OCI-LY3 (cell line): ENCODE results near the gene SPATS2.

Experiments
- H2AFZ ChIP-seq: fragments of 200-600, 300-600 bp; shearing (Covaris generic); 2 replicates; pipeline ENCODE4 v1.6.0; 2014; ENCODE audit warnings: antibody characterized with exemption, low read depth, low read length
- H3K27ac ChIP-seq: fragments of 200-600, 300-600 bp; sonication (generic); 2 replicates; pipeline ENCODE4 v1.5.1; 2014; ENCODE audit warnings: mild to moderate bottlenecking, low read length, moderate library complexity, mixed read lengths
- H3K27me3 ChIP-seq: fragments of 200-600, 300-600 bp; sonication (generic); 2 replicates; pipeline ENCODE4 v1.6.1; 2014; ENCODE audit warnings: low read depth, low read length, mixed read lengths
- H3K36me3 ChIP-seq: fragments of 200-600, 300-600 bp; sonication (generic); replicated peaks from 2 replicates; pipeline ENCODE3; 2014; ENCODE audit warnings: low read depth, low read length, mixed read lengths
- H3K4me1 ChIP-seq: fragments of 300-600, 200-600 bp; sonication (generic); 2 replicates; pipeline ENCODE4 v1.6.1; 2014; ENCODE audit warnings: low read length, mixed read lengths
- H3K4me2 ChIP-seq: fragments of 200-600, 300-600 bp; sonication (generic); 2 replicates; pipeline ENCODE4 v1.6.1; 2014; ENCODE audit warnings: low read length, mixed read lengths
- H3K4me3 ChIP-seq: fragments of 300-600, 200-600 bp; sonication (generic); 2 replicates; pipeline ENCODE4 v1.5.1; 2014; ENCODE audit warnings: antibody characterized with exemption, mild to moderate bottlenecking, low read length, moderate library complexity
- H3K79me2 ChIP-seq: fragments of 300-600, 200-600 bp; shearing (Covaris generic); 2 replicates; pipeline ENCODE4 v1.6.1; 2014; ENCODE audit warnings: mild to moderate bottlenecking, low read length, mixed read lengths
- H3K9ac ChIP-seq: fragments of 300-600, 200-600 bp; shearing (Covaris generic); 2 replicates; pipeline ENCODE4 v1.6.0; 2014; ENCODE audit warnings: mild to moderate bottlenecking, low read length, moderate library complexity
- H3K9me3 ChIP-seq: fragments of 200-600, 300-600 bp; shearing (Covaris generic); 2 replicates; pipeline ENCODE4 v1.6.1; 2014; ENCODE audit warnings: low read length, mixed read lengths; ENCODE audit not compliant: insufficient read depth
- H4K20me1 ChIP-seq: fragments of 200-600, 300-600 bp; sonication (generic); 2 replicates; pipeline ENCODE4 v1.6.1; 2016; ENCODE audit warnings: low read length, mixed read lengths; ENCODE audit not compliant: insufficient read depth
- CTCF ChIP-seq: fragments of 200-600, 300-600 bp; sonication (generic); IDR thresholded peaks from 2 replicates; pipeline ENCODE4 v1.5.1; 2014; ENCODE audit warnings: antibody characterized with exemption, low read length, low read depth
- EZH2phosphoT487 ChIP-seq: fragments of 200-600 bp; shearing (Covaris generic); IDR thresholded peaks from 2 replicates; pipeline ENCODE4 v1.6.1; 2018; ENCODE audit warnings: antibody characterized with exemption, mixed run types, low read depth

SPATS2 gene

GRCh38 chr12:49323524-49324097 lies 43.7 kb upstream of the SPATS2 start:
- H2AFZ ChIP-seq, result peak overlapping the region; percentile 93; the same call in 1 of the 2 replicates
- no peaks in the 10 kb centered on the region for H3K27me3 ChIP-seq
- H3K9me3 ChIP-seq, result no peaks in the 10 kb centered on the region
- H3K36me3 ChIP-seq, result peaks cover 22% of the 10 kb centered on the region
- peak overlapping the region; percentile 74 for H3K4me2 ChIP-seq
- no peaks in the 10 kb centered on the region for H4K20me1 ChIP-seq
- H3K9ac ChIP-seq, result peak overlapping the region; percentile 92
- TF ChIP-seq CTCF (no peak), EZH2phosphoT487 (no peak)
- peaks cover 11% of the 10 kb centered on the region for H3K4me1 ChIP-seq
- peaks cover 11% of the 10 kb centered on the region for H3K79me2 ChIP-seq
- H3K4me3 ChIP-seq, result peak overlapping the region; percentile 96
- H3K27ac ChIP-seq, result peak overlapping the region; percentile 54

- H2AFZ ChIP-seq, result no peak overlapping the region
- peaks cover 11% of the 10 kb centered on the region for H3K4me1 ChIP-seq
- no peak overlapping the region for H3K9ac ChIP-seq
- H3K27me3 ChIP-seq, result no peaks in the 10 kb centered on the region
- H3K9me3 ChIP-seq, result no peaks in the 10 kb centered on the region
- H4K20me1 ChIP-seq, result no peaks in the 10 kb centered on the region
- no peak for TF ChIP-seq CTCF
- no peak for TF ChIP-seq EZH2phosphoT487
- peaks cover 11% of the 10 kb centered on the region for H3K79me2 ChIP-seq
- H3K36me3 ChIP-seq, result peaks cover 25% of the 10 kb centered on the region
- no peak overlapping the region for H3K27ac ChIP-seq
- H3K4me3 ChIP-seq, result no peak overlapping the region
- H3K4me2 ChIP-seq, result no peak overlapping the region
These were observed 41.7 kb upstream of the SPATS2 start for GRCh38 chr12:49325606-49326005.

GRCh38 chr12:49327368-49327767 lies 39.9 kb upstream of the SPATS2 start:
- Histone ChIP-seq H4K20me1 (no peaks in the 10 kb centered on the region), H3K4me2 (no peak overlapping the region), H3K9me3 (no peaks in the 10 kb centered on the region), H3K36me3 (peaks cover 35% of the 10 kb centered on the region), H3K79me2 (peaks cover 11% of the 10 kb centered on the region), H3K27me3 (no peaks in the 10 kb centered on the region), H2AFZ (no peak overlapping the region), H3K9ac (no peak overlapping the region), H3K27ac (no peak overlapping the region), H3K4me3 (no peak overlapping the region), H3K4me1 (peaks cover 4% of the 10 kb centered on the region; the same call in 1 of the 2 replicates)
- TF ChIP-seq CTCF (no peak), EZH2phosphoT487 (no peak)

GRCh38 chr12:49327887-49328286 lies 39.4 kb upstream of the SPATS2 start:
- H2AFZ ChIP-seq, result no peak overlapping the region
- no peak overlapping the region for H3K4me3 ChIP-seq
- peaks cover 35% of the 10 kb centered on the region for H3K36me3 ChIP-seq
- H4K20me1 ChIP-seq, result no peaks in the 10 kb centered on the region
- no peaks in the 10 kb centered on the region for H3K9me3 ChIP-seq
- peaks cover 11% of the 10 kb centered on the region for H3K79me2 ChIP-seq
- H3K27me3 ChIP-seq, result no peaks in the 10 kb centered on the region
- TF ChIP-seq CTCF (no peak), EZH2phosphoT487 (no peak)
- H3K27ac ChIP-seq, result no peak overlapping the region
- H3K9ac ChIP-seq, result no peak overlapping the region
- no peak overlapping the region for H3K4me2 ChIP-seq
- H3K4me1 ChIP-seq, result peaks cover 4% of the 10 kb centered on the region; the same call in 1 of the 2 replicates
